ENCODE results near the gene DDIT3. TPM values are rescaled to one million over a fixed set of nuclear protein-coding genes. Genes with fewer than 3 reads are reported as not detected.

Gene DDIT3
- total and polyA plus RNA-seq, 5 donors from 2014 or later, result 17.8 to 159 (median 22.2) TPM

- Histone ChIP-seq H3K4me1 (ENCODE audit: control insufficient read depth, insufficient read depth, low read length, poor library complexity, severe bottlenecking) (peaks cover 48% of the 10 kb centered on the region), H3K4me3 (ENCODE audit: low read depth, low read length) (no peak overlapping the region), H3K9me3 (ENCODE audit: control insufficient read depth in 2 of 2, low read length in 2 of 2) (no peaks in the 10 kb centered on the region), H3K27ac (ENCODE audit: insufficient read depth, low read length, poor library complexity, severe bottlenecking) (peak overlapping the region; percentile 14), H3K27me3 (ENCODE audit: control insufficient read depth, insufficient read depth, low read length) (no peaks in the 10 kb centered on the region), H3K36me3 (ENCODE audit: control insufficient read depth, insufficient read depth, low read length) (peaks cover 75% of the 10 kb centered on the region)
- H3K4me1 Mint-ChIP-seq, result peaks cover 0 to 63% (median 43%) of the 10 kb centered on the region in 4 donors
- DNase-seq (no peak), ATAC-seq (ENCODE audit: low read depth in 2 of 2) (no peak)
- no peaks in the 10 kb centered on the region for H3K27me3 Mint-ChIP-seq
- peaks cover 48% of the 10 kb centered on the region for H3K36me3 Mint-ChIP-seq
- H3K27ac Mint-ChIP-seq, result peak overlapping the region in 1 of 3 donors; percentile 49
- H3K9me3 Mint-ChIP-seq, result no peaks in the 10 kb centered on the region
- peak overlapping the region in 1 of 4 donors; percentile 89 for H3K4me3 Mint-ChIP-seq
Observed at GRCh38 chr12:57471661-57472060, 48.7 kb downstream of the DDIT3 start.

- Mint-ChIP-seq H3K4me3 (no peak overlapping the region), H3K36me3 (peaks cover 48% of the 10 kb centered on the region), H3K27me3 (no peaks in the 10 kb centered on the region), H3K9me3 (no peaks in the 10 kb centered on the region), H3K4me1 (peaks cover 0 to 58% (median 38%) of the 10 kb centered on the region in 4 donors), H3K27ac (peak overlapping the region in 2 of 3 donors; percentile 83 to 86)
- Histone ChIP-seq H3K27me3 (ENCODE audit: control insufficient read depth, insufficient read depth, low read length) (no peaks in the 10 kb centered on the region), H3K27ac (ENCODE audit: insufficient read depth, low read length, poor library complexity, severe bottlenecking) (peak overlapping the region; percentile 14), H3K9me3 (ENCODE audit: control insufficient read depth in 2 of 2, low read length in 2 of 2) (no peaks in the 10 kb centered on the region), H3K4me1 (ENCODE audit: control insufficient read depth, insufficient read depth, low read length, poor library complexity, severe bottlenecking) (peaks cover 43% of the 10 kb centered on the region), H3K4me3 (ENCODE audit: low read depth, low read length) (no peak overlapping the region), H3K36me3 (ENCODE audit: control insufficient read depth, insufficient read depth, low read length) (peaks cover 75% of the 10 kb centered on the region)
- no peak for DNase-seq
- ATAC-seq (ENCODE audit: low read depth in 2 of 2), result no peak
Observed at GRCh38 chr12:57470970-57471656, 49.2 kb downstream of the DDIT3 start.

GRCh38 chr12:57470286-57470969 lies 49.9 kb downstream of the DDIT3 start:
- no peak overlapping the region for H3K4me3 Mint-ChIP-seq
- peaks cover 52% of the 10 kb centered on the region for H3K36me3 Mint-ChIP-seq
- H3K27me3 ChIP-seq (ENCODE audit: control insufficient read depth, insufficient read depth, low read length), result no peaks in the 10 kb centered on the region
- ATAC-seq (ENCODE audit: low read depth in 2 of 2) (no peak), DNase-seq (no peak)
- H3K9me3 ChIP-seq (ENCODE audit: control insufficient read depth in 2 of 2, low read length in 2 of 2), result no peaks in the 10 kb centered on the region
- H3K27ac Mint-ChIP-seq, result peak overlapping the region in 1 of 3 donors; percentile 83
- peaks cover 36% of the 10 kb centered on the region for H3K4me1 ChIP-seq (ENCODE audit: control insufficient read depth, insufficient read depth, low read length, poor library complexity, severe bottlenecking)
- H3K4me1 Mint-ChIP-seq, result peaks cover 0 to 58% (median 39%) of the 10 kb centered on the region in 4 donors
- H3K36me3 ChIP-seq (ENCODE audit: control insufficient read depth, insufficient read depth, low read length), result peaks cover 73% of the 10 kb centered on the region
- H3K4me3 ChIP-seq (ENCODE audit: low read depth, low read length), result no peak overlapping the region
- H3K27ac ChIP-seq (ENCODE audit: insufficient read depth, low read length, poor library complexity, severe bottlenecking), result no peak overlapping the region
- H3K9me3 Mint-ChIP-seq, result no peaks in the 10 kb centered on the region
- no peaks in the 10 kb centered on the region for H3K27me3 Mint-ChIP-seq

- Mint-ChIP-seq H3K4me1 (peaks cover 0 to 59% (median 37%) of the 10 kb centered on the region in 4 donors), H3K27ac (peak overlapping the region in 1 of 3 donors; percentile 48), H3K9me3 (no peaks in the 10 kb centered on the region), H3K4me3 (peak overlapping the region in 1 of 4 donors; percentile 25), H3K27me3 (peaks cover 6% of the 10 kb centered on the region), H3K36me3 (peaks cover 47% of the 10 kb centered on the region)
- Histone ChIP-seq H3K9me3 (ENCODE audit: control insufficient read depth in 2 of 2, low read length in 2 of 2) (no peaks in the 10 kb centered on the region), H3K27ac (ENCODE audit: insufficient read depth, low read length, poor library complexity, severe bottlenecking) (no peak overlapping the region), H3K4me3 (ENCODE audit: low read depth, low read length) (no peak overlapping the region), H3K4me1 (ENCODE audit: control insufficient read depth, insufficient read depth, low read length, poor library complexity, severe bottlenecking) (peaks cover 27% of the 10 kb centered on the region), H3K27me3 (ENCODE audit: control insufficient read depth, insufficient read depth, low read length) (no peaks in the 10 kb centered on the region), H3K36me3 (ENCODE audit: control insufficient read depth, insufficient read depth, low read length) (peaks cover 65% of the 10 kb centered on the region)
- DNase-seq, result no peak
- no peak for ATAC-seq (ENCODE audit: low read depth in 2 of 2)
Observed at GRCh38 chr12:57469296-57470164, 50.8 kb downstream of the DDIT3 start.

GRCh38 chr12:57467915-57468314 lies 52.4 kb downstream of the DDIT3 start:
- Histone ChIP-seq H3K4me1 (ENCODE audit: control insufficient read depth, insufficient read depth, low read length, poor library complexity, severe bottlenecking) (peaks cover 16% of the 10 kb centered on the region), H3K36me3 (ENCODE audit: control insufficient read depth, insufficient read depth, low read length) (peaks cover 51% of the 10 kb centered on the region), H3K4me3 (ENCODE audit: low read depth, low read length) (no peak overlapping the region), H3K27ac (ENCODE audit: insufficient read depth, low read length, poor library complexity, severe bottlenecking) (no peak overlapping the region), H3K9me3 (ENCODE audit: control insufficient read depth in 2 of 2, low read length in 2 of 2) (no peaks in the 10 kb centered on the region), H3K27me3 (ENCODE audit: control insufficient read depth, insufficient read depth, low read length) (no peaks in the 10 kb centered on the region)
- Mint-ChIP-seq H3K4me1 (peaks cover 0 to 49% (median 25%) of the 10 kb centered on the region in 4 donors), H3K27ac (peak overlapping the region in 1 of 3 donors; percentile 78), H3K9me3 (no peaks in the 10 kb centered on the region), H3K36me3 (peaks cover 35% of the 10 kb centered on the region), H3K27me3 (peaks cover 13% of the 10 kb centered on the region), H3K4me3 (no peak overlapping the region)
- DNase-seq (no peak), ATAC-seq (ENCODE audit: low read depth in 2 of 2) (no peak)

GRCh38 chr12:57467212-57467874 lies 53.0 kb downstream of the DDIT3 start:
- DNase-seq (no peak), ATAC-seq (ENCODE audit: low read depth in 2 of 2) (no peak)
- peak overlapping the region in 2 of 3 donors; percentile 55 to 78 for H3K27ac Mint-ChIP-seq
- no peaks in the 10 kb centered on the region for H3K27me3 ChIP-seq (ENCODE audit: control insufficient read depth, insufficient read depth, low read length)
- peaks cover 0 to 49% (median 28%) of the 10 kb centered on the region in 4 donors for H3K4me1 Mint-ChIP-seq
- no peaks in the 10 kb centered on the region for H3K9me3 ChIP-seq (ENCODE audit: control insufficient read depth in 2 of 2, low read length in 2 of 2)
- H3K27ac ChIP-seq (ENCODE audit: insufficient read depth, low read length, poor library complexity, severe bottlenecking), result no peak overlapping the region
- no peaks in the 10 kb centered on the region for H3K9me3 Mint-ChIP-seq
- H3K4me1 ChIP-seq (ENCODE audit: control insufficient read depth, insufficient read depth, low read length, poor library complexity, severe bottlenecking), result peaks cover 18% of the 10 kb centered on the region
- no peak overlapping the region for H3K4me3 ChIP-seq (ENCODE audit: low read depth, low read length)
- peaks cover 29% of the 10 kb centered on the region for H3K36me3 Mint-ChIP-seq
- peaks cover 45% of the 10 kb centered on the region for H3K36me3 ChIP-seq (ENCODE audit: control insufficient read depth, insufficient read depth, low read length)
- peaks cover 19% of the 10 kb centered on the region for H3K27me3 Mint-ChIP-seq
- no peak overlapping the region for H3K4me3 Mint-ChIP-seq
